HT-29 (cell line): ENCODE results near the gene SLC30A10. TPM values are rescaled to one million over a fixed set of nuclear protein-coding genes. Genes with fewer than 3 reads are reported as not detected.
"Not testable (repeated sequence)": the region's sequence is repeated elsewhere in the genome, so short reads cannot be mapped to it uniquely, and the experiment has no call there.

Experiments used
- DNase-seq: peaks from one replicate; pipeline ENCODE4 v3.0.0-alpha.2; 2015; ENCODE audit warnings: low spot score
- total RNA-seq: library from RNA; depleted of rRNA; stranded (reverse); fragments of >200 nt; shearing (Covaris generic); gene quantifications from 2 replicates; pipeline ENCODE4 v1.2.3, GENCODE V29; 2014; rRNA removed

The SLC30A10 gene
- total RNA-seq, result not detected in 2 replicates

GRCh38 chr1:219927956-219928790, at the start of gene SLC30A10:
Gene SLC30A10 (minus strand): TSS chr1:219928557. CDS start chr1:219928440, 117 bp downstream.
- DNase-seq, result no peak

- DNase-seq, result no peak
Observed at GRCh38 chr1:219973213-219973612, 44.9 kb upstream of the SLC30A10 start.

- DNase-seq, result no peak
Observed at GRCh38 chr1:219967361-219967760, 39.0 kb upstream of the SLC30A10 start.

DNA sequence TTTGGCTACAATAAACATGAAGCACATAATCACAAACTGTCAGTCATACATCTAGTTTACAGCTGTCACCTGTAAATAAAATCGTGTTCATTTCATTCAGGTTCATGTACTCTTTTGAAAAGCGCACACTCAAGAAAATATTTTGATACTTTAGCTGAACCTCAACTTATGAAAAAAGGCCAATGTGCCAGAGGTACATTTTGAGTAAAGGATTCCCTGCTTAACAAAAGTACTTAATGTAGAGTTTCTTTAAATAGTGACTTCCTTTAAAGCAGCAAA, 37.7 kb upstream of the SLC30A10 start:
- DNase-seq, result no peak

DNA sequence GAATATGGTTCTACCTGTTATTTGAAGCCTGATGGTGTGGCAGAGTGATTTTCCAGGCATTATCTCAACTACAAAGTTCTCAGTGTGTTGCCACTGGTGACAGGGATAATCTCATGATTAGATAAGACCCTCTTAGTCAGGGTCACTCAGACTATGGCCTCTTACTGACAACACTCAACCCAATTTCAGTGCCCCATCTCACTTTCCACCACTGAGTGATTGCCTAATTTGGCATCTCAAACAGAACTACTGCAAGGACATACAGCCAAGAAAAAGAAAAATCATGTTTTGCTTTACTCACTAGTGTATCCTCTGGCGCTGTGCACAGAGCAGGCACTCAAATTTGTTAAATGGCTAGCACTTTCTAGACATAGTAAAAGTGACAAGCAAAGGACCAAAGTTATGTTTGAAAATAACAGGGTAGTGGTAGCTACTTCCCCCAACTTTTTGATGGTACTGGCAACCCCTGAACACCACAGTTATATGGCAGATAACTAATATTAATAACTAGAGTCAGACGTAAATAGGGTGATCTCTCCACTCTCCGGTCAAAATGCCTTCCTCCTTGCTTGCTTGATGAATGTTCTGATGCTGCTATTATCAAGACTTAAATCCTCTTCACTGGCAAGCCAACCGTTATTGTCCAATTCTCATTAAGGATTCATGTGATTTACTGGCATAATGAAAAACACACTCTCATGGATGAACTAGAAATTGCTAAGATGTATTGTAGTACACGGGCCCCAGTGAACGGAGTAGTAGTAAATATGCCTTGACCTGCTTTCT, 37.1 kb upstream of the SLC30A10 start:
- no peak for DNase-seq

GRCh38 chr1:219963432-219963831, 35.1 kb upstream of the SLC30A10 start:
- DNase-seq, result no peak

- no peak for DNase-seq
Observed at GRCh38 chr1:219961684-219962083, 33.3 kb upstream of the SLC30A10 start.

DNA sequence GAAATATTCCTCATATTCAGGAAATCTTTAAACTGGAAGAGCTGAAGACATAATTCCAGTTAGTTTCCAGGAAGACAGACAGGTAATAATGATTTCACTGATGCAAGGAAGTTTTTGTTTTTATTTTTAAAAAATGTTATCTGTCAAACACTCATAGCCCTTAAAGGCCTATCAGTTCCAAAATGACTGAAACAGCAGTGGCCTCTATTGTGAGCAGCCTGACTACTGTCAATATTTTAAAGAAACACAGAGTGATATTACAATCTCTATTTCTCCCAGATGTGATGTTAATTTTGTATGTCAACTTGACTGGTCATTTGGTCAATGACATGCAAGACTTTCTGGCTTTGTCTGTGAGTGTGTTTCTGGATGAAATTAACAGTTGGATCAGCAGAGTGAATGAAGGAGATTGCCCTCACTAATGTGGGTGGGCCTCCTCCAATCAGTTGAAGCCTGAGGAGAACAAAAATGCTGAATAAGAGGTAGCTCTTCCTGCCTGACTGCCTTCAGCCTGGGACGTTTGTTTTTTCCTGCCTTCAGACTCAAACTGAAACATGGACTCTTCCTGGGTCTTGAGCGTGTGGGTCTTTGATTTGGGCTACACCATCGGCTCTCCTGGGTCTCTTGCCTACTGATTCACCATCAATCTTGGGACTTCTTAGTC, 31.3 kb upstream of the SLC30A10 start:
- no peak for DNase-seq

- no peak for DNase-seq
Observed at GRCh38 chr1:219958875-219959417, 30.6 kb upstream of the SLC30A10 start.

- no peak for DNase-seq
Observed at GRCh38 chr1:219954736-219955421, 26.5 kb upstream of the SLC30A10 start.

DNA sequence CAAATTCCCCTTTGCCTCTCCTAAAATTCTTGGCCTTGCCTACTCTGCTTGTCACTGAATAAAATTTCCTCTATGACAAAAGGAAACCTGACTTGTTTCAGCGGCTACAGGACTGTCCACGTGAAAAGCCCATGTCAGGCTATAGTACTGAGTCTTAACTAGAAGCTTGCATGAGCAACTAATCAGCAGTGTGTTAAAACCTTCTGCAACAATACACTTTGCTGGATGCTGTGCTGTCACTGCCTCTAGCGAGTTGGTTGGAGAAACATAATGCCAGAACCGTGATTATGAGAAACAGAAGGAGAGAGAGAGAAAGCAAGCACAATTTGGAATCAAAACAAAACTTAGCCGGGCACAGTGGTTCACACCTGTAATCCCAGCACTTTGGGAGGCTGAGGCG, 25.7 kb upstream of the SLC30A10 start:
- no peak for DNase-seq

GRCh38 chr1:219952361-219952760, 24.0 kb upstream of the SLC30A10 start:
- DNase-seq, result no peak

GRCh38 chr1:219949227-219949626, 20.9 kb upstream of the SLC30A10 start:
- DNase-seq, result not testable (repeated sequence)

DNA sequence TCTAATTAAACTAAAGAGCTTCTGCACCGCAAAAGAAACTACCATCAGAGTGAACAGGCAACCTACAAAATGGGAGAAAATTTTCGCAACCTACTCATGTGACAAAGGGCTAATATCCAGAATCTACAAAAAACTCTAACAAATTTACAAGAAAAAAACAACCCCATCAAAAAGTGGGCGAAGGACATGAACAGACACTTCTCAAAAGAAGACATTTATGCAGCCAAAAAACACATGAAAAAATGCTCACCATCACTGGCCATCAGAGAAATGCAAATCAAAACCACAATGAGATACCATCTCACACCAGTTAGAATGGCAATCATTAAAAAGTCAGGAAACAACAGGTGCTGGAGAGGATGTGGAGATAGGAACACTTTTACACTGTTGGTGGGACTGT, 20.4 kb upstream of the SLC30A10 start:
- DNase-seq, result not testable (repeated sequence)

DNA sequence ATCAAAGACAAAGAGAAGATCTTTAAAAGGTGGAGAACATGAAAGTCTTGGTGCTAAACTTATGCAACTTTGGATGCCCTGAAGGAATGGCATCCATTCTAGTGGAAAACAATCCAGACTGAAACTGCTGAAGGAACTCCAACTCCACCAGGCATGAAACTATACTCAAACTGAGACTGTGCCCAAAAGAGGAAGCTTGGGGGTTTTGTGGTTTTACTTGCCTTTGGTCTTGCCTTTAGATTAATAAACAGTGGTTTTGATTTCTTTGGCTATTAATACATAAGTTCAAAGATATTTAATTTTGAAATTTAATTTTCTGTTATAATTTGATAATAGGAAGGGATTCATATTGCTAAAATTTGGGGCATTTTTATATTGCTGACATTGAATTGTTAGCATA, 17.4 kb upstream of the SLC30A10 start:
- no peak for DNase-seq

DNA sequence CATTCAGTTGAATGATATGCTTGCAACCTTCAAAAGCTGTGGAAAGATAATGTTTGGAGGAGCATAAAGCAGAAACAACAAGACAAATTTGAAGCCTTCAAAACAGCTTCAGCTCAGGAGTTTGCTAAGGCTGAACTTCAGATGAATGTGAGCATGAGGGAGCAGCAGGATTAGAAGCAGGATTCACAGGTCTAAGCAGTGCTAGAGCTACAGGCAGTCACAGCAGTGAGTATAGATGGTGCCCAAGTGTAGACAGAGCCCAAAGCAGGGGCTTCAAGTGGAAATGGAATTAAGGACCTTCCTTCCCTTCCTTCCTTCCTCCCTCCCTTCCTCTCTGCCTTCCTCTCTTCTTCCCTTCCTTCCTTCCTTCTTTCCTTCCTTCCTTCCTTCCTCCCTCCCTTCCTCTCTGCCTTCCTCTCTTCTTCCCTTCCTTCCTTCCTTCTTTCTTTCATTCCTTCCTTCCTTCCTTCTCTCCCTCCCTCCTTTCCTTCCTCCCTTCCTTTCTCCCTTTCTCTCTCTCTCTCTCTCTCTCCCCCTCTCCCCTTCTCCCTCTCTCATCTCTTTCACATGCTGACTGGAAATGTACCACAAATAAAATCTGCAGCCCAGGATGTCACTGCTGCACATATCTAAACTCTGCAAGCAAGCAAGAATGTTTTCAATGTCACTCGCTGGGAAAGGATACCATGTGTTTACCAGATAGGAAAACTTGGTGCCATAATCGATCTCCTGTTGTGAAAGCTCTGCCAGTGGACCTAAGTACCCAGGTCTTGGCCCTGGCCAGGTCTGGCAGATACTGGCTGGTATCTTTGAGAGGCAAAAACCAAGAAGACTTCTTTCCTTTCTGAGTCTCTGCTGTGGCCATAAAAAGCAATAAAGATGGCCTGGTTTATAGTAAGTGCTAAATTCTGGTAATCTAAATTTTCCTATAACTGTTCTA, 13.1 kb upstream of the SLC30A10 start:
- no peak for DNase-seq

DNA sequence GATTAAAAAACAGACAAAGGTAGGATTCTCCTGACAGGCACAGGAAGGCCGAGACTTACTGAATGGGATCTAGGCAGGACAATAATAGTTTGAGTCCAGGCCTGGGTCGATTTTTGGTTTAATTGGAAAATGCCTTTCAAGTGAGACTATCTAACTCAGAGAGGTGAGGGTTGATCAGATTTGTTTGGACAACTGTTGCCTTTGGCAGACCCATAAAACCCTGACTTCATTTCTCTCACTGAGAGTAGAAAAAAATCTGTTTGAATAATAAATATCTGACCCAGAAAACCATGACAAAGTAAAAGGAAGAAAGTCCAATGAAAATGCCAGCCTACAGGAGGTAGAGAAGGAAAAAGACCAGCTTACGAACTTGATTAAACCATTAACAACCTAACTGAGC, 12.3 kb upstream of the SLC30A10 start:
- no peak for DNase-seq

- DNase-seq, result no peak
Observed at GRCh38 chr1:219938706-219939105, 10.3 kb upstream of the SLC30A10 start.

GRCh38 chr1:219933763-219934162, 5.4 kb upstream of the SLC30A10 start:
- not testable (repeated sequence) for DNase-seq

DNA sequence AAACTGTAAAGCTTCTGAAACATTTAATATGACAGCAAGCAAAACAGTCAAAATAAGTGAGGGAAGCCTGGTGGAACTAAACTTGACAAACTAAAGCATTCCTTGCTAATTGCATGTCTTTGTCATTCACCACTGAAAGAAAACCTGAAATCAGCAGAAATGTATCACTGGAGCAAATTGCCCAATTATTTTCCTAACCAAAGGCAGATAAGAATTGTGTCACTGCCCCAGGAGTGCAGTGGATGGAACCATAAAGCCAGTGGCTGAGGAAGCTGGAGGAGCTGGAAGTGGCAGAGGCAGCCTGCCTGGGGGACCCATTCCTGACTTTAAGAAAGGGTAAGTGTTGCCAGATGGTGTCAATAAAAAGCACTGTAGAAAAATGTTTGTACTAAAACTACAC, 2.7 kb upstream of the SLC30A10 start:
- no peak for DNase-seq

DNA sequence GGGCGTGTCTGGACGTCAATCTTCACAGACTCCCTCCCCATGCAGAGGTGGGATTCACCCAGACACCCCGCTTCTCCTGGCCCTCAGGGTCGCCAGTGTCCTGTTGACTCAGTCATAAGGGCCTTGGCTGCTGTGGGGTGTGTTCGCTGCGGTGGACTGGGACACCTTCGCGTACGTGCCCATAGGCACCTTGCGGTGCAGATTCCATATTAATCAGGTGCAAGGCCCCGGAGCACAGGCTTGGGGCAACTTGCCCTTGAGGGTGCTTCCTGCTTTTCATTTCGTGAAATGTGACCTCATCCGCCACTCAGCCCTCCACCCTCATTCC, 398 bp upstream of the SLC30A10 start:
- DNase-seq, result no peak
